ENCODE results near the gene MYH8. TPM values are rescaled to one million over a fixed set of nuclear protein-coding genes. Genes with fewer than 3 reads are reported as not detected.

The MYH8 gene
- total RNA-seq (2014; rRNA removed; shearing (Covaris generic); ENCODE audit: low replicate concordance): not detected in 2 replicates

- no peak for DNase-seq
- H3K27me3 ChIP-seq: no peaks in the 10 kb centered on the region
- H3K36me3 ChIP-seq: no peaks in the 10 kb centered on the region
- no peaks in the 10 kb centered on the region for H3K9me3 ChIP-seq
- no peak within 1 kb of the TSS for H3K4me3 ChIP-seq
Observed at GRCh38 chr17:10421900-10422542, at the start of gene MYH8. TSS of gene MYH8 (minus strand) at chr17:10421950. CDS start at chr17:10420227, 1,723 bp downstream.

GRCh38 chr17:10469459-10469858, 47.7 kb upstream of the MYH8 start, which contains the start of gene MYH4:
TSS of gene MYH4 (minus strand) at chr17:10469559. CDS start at chr17:10466745, 2,814 bp downstream.
- Histone ChIP-seq H3K9me3 (no peaks in the 10 kb centered on the region), H3K36me3 (no peaks in the 10 kb centered on the region), H3K4me3 (no peak within 1 kb of the TSS), H3K27me3 (no peaks in the 10 kb centered on the region)
- DNase-seq: no peak

- no peaks in the 10 kb centered on the region for H3K9me3 ChIP-seq
- no peak overlapping the region for H3K4me3 ChIP-seq
- H3K36me3 ChIP-seq: no peaks in the 10 kb centered on the region
- peaks cover 3% of the 10 kb centered on the region; the same call in 1 of the 2 replicates for H3K27me3 ChIP-seq
- no peak for DNase-seq
Observed at GRCh38 chr17:10463402-10463801, 41.7 kb upstream of the MYH8 start.

- H3K36me3 ChIP-seq: no peaks in the 10 kb centered on the region
Observed at GRCh38 chr17:10460062-10460461, 38.3 kb upstream of the MYH8 start.

GRCh38 chr17:10458701-10459100, 37.0 kb upstream of the MYH8 start:
- Histone ChIP-seq H3K27me3 (peaks cover 3% of the 10 kb centered on the region; the same call in 1 of the 2 replicates), H3K36me3 (no peaks in the 10 kb centered on the region), H3K4me3 (no peak overlapping the region), H3K9me3 (no peaks in the 10 kb centered on the region)
- DNase-seq: no peak

More at GRCh38 chr17:10460062-10460461, 38.3 kb upstream of the MYH8 start:
- H3K9me3 ChIP-seq: no peaks in the 10 kb centered on the region
- DNase-seq: no peak
- H3K4me3 ChIP-seq: no peak overlapping the region
- H3K27me3 ChIP-seq: peaks cover 3% of the 10 kb centered on the region; the same call in 1 of the 2 replicates

- no peaks in the 10 kb centered on the region for H3K9me3 ChIP-seq
- H3K27me3 ChIP-seq: peaks cover 3% of the 10 kb centered on the region; the same call in 1 of the 2 replicates
- H3K4me3 ChIP-seq: no peak overlapping the region
- H3K36me3 ChIP-seq: no peaks in the 10 kb centered on the region
- no peak for DNase-seq
Observed at GRCh38 chr17:10457952-10458351, 36.2 kb upstream of the MYH8 start.

GRCh38 chr17:10447026-10447931, 25.5 kb upstream of the MYH8 start:
- Histone ChIP-seq H3K4me3 (no peak overlapping the region), H3K27me3 (no peaks in the 10 kb centered on the region), H3K36me3 (no peaks in the 10 kb centered on the region), H3K9me3 (no peaks in the 10 kb centered on the region)
- no peak for DNase-seq

- Histone ChIP-seq H3K36me3 (no peaks in the 10 kb centered on the region), H3K9me3 (peaks cover 3% of the 10 kb centered on the region; the same call in 1 of the 2 replicates), H3K4me3 (no peak overlapping the region), H3K27me3 (no peaks in the 10 kb centered on the region)
- DNase-seq: no peak
Observed at GRCh38 chr17:10439816-10440215, 18.1 kb upstream of the MYH8 start.

GRCh38 chr17:10435096-10435495, 13.3 kb upstream of the MYH8 start:
- Histone ChIP-seq H3K27me3 (no peaks in the 10 kb centered on the region), H3K9me3 (peaks cover 9% of the 10 kb centered on the region), H3K36me3 (no peaks in the 10 kb centered on the region), H3K4me3 (no peak overlapping the region)
- peak; percentile 11 for DNase-seq

- Histone ChIP-seq H3K36me3 (no peaks in the 10 kb centered on the region), H3K27me3 (no peaks in the 10 kb centered on the region), H3K9me3 (peaks cover 7% of the 10 kb centered on the region; the same call in 1 of the 2 replicates), H3K4me3 (no peak overlapping the region)
- no peak for DNase-seq
Observed at GRCh38 chr17:10429421-10430045, 7.8 kb upstream of the MYH8 start.

- no peak for DNase-seq
- Histone ChIP-seq H3K9me3 (peaks cover 3% of the 10 kb centered on the region; the same call in 1 of the 2 replicates), H3K36me3 (no peaks in the 10 kb centered on the region), H3K4me3 (no peak overlapping the region), H3K27me3 (no peaks in the 10 kb centered on the region)
Observed at GRCh38 chr17:10428781-10429180, 7.0 kb upstream of the MYH8 start.

GRCh38 chr17:10421211-10421610, 539 bp downstream of the MYH8 start:
- H3K36me3 ChIP-seq: no peaks in the 10 kb centered on the region
- no peaks in the 10 kb centered on the region for H3K27me3 ChIP-seq
- H3K4me3 ChIP-seq: no peak overlapping the region
- no peak for DNase-seq
- no peaks in the 10 kb centered on the region for H3K9me3 ChIP-seq

- no peak for DNase-seq
Observed at GRCh38 chr17:10420811-10421210, 939 bp downstream of the MYH8 start.

GRCh38 chr17:10417431-10417830, 4.3 kb downstream of the MYH8 start:
- Histone ChIP-seq H3K4me3 (no peak overlapping the region), H3K9me3 (no peaks in the 10 kb centered on the region), H3K36me3 (no peaks in the 10 kb centered on the region), H3K27me3 (peaks cover 2% of the 10 kb centered on the region; the same call in 1 of the 2 replicates)
- no peak for DNase-seq

More at GRCh38 chr17:10420811-10421210, 939 bp downstream of the MYH8 start:
- H3K36me3 ChIP-seq: no peaks in the 10 kb centered on the region
- H3K4me3 ChIP-seq: no peak overlapping the region
- no peaks in the 10 kb centered on the region for H3K27me3 ChIP-seq
- no peaks in the 10 kb centered on the region for H3K9me3 ChIP-seq

GRCh38 chr17:10415161-10415560, 6.6 kb downstream of the MYH8 start:
- H3K36me3 ChIP-seq: no peaks in the 10 kb centered on the region

GRCh38 chr17:10403589-10403988, 18.2 kb downstream of the MYH8 start:
- Histone ChIP-seq H3K36me3 (no peaks in the 10 kb centered on the region), H3K4me3 (no peak overlapping the region), H3K9me3 (0 out of 2 replicates have a peak, but pooled peaks cover 2% of the 10 kb centered on the region), H3K27me3 (no peaks in the 10 kb centered on the region; the same call in 1 of the 2 replicates)
- DNase-seq: no peak

More at GRCh38 chr17:10415161-10415560, 6.6 kb downstream of the MYH8 start:
- Histone ChIP-seq H3K9me3 (no peaks in the 10 kb centered on the region), H3K27me3 (peaks cover 2% of the 10 kb centered on the region; the same call in 1 of the 2 replicates), H3K4me3 (no peak overlapping the region)
- no peak for DNase-seq

Data from MG63 (cell line).